ENCODE results near the gene SDK2.

- TF ChIP-seq CTCF (conservative IDR thresholded peaks at IDR 0.05; ENCODE audit: low read depth, low read length) (no peak), EZH2 (IDR thresholded peaks at IDR 0.05; ENCODE audit: borderline replicate concordance, low read depth, low read length, poor library complexity, severe bottlenecking) (no peak)
These were observed 246.9 kb downstream of the SDK2 start for GRCh38 chr17:73397278-73397826.
